Stimulated activated CD8-positive, alpha-beta memory T cell treated with anti-CD3 and anti-CD28 coated beads, Interleukin-2, amount 100 ng/mL, for 48 hours (primary cell): ENCODE results near the gene ADAM22.

Experiments used
- DNase-seq, 2 donors: peaks; one replicate each; pipeline ENCODE4 v3.0.0-alpha.2; 2020; ENCODE audit warnings: low read depth in 2 of 2

Gene ADAM22

DNA sequence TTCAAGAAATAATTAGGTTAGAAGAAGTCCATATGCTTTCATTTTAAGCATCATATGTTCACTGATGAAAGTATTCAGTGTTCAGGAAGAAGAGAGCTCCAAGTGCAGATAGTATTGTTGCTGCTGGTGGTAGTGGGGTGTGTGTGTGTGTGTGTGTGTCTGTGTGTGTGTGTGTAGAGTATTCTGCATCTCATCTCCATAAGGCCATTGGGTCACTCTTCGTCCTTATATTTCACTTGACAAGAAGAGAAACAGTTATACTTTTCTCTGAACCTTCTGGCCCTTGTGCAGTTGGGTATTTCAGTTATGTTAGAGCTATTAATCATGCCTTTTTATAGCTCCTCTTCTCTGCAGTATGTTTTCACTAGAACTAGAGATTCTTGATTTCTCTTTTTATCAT is 26.2 kb downstream of the ADAM22 start:
- no peak for DNase-seq

DNA sequence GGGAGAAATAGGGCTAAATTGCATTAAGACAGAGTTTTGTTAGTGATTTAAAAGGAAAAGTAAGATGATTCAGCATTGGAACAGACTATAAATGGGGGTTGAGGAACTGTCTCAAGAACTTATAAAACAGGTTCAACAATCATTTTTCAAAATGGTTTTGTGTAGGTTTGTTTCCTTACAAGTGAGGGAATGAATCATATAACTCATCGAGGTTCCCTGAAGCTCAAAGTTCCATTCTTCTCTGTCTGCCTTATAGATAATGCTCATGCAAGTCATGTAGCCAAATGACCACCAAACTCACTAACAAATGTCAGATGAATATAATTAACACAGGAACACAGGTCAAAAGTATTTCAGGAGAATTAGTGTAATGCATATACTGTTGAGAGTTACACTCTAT is 27.7 kb downstream of the ADAM22 start:
- no peak for DNase-seq

DNA sequence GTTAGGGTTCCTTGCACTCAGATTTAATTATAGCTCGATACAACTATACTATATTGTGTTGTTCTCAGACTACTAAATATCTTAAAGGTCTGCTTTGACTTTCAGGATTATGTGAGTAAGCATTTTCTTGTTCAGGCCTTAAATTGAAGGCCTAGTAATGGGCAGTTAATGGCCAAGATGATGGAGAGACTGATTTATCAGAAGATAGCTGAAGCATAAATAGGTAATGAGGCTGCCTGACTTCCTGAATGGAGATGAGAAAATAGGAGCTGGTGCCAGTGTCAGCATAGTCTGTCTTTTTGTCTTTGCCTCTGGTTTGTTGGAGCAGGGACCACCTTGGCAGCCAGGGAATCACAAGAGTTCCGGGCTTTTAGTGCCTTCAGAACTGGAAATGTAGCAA is 32.2 kb downstream of the ADAM22 start:
- DNase-seq: no peak

DNA sequence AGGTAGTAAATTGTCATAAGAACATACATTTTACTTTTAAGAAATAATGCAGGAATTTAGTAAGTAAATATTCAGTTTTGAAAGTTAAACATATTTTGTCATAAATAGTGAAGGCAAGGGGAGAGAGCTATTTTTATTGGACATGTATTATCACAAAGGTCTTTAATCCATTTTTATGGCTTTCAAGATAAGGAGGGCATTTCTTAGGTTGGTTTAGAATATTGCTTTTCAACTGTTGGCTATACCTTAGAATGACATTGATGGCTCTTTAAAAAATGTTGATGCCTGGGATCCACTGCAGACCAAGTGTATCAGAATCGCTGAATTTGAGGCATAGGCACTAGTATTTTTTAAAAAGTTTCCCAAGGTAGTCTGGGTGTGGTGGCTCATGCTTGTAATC is 34.0 kb downstream of the ADAM22 start:
- DNase-seq: no peak

DNA sequence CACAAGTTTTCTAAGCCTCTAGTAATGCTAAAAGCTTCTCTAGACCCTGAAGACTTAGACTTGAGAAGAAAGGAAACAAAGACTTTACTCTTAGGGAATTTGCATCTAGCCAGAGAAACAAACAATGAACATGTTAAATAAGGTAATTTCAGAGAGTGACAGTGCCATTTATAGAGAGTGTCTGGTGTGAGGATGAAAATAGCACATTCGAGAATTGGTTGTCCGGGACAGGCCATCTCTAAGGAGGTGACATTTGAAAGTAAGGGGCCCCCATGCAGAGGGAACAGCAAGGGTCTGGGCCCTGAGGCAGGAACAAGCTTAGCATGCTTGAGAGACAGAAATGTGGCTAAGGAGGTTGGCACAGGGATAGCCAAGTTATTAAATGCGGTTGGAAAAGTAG is 48.1 kb downstream of the ADAM22 start:
- no peak for DNase-seq

DNA sequence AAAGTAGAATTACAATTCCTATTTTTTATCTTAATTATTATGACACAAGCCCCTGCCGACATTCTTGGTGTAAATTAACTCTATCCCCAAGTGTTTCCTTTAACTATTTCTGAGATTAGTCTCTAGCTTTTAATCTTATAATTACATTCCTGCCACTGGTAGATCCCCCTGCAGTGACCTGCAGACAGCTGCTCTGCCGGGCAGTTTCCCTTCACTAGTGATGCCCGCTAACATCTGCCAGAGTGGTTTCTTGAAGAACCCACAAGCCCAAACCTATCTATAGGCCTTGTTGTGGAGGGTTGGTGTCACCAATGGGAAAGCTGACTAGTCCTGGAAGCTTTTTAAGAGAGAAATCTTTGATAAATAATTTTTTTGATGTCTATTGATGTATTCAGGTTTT is 50.0 kb downstream of the ADAM22 start:
- DNase-seq: no peak

DNA sequence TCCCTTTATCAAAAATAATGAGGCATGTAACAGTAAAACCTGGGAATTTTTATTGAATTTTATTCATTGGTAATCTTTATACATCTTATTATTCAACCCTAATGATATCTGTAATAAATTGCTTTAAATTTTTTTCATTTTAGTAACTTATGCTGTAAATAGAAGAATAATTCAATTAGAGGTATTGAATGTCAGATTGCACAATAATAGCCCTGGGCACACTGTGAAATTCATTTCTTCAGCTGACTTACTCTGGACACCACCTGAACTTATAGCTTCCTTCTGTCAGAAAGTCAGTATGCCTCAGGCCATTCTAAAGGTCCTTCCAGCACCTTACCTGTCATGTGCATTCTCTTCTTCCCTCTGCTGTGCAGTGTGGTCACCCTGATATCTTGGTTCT is 59.2 kb downstream of the ADAM22 start:
- DNase-seq: no peak

DNA sequence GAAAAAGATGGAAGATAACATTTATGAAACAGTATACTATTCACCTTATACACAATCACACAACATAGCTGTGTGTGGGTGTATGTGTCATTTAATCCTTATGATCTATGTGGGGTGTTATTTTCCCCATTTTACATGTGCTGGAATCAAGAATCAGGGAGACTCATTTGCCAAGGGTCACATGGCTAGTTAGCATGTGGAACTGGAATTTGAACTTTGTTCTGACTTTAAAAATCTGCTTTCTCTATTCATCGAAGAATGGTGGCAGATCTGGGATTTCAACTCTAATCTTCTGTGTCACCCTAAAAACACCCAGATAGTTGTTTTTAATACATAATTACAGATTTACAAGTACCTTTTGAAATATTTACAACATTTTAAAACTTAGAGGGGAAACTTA is 65.2 kb downstream of the ADAM22 start:
- DNase-seq: no peak

DNA sequence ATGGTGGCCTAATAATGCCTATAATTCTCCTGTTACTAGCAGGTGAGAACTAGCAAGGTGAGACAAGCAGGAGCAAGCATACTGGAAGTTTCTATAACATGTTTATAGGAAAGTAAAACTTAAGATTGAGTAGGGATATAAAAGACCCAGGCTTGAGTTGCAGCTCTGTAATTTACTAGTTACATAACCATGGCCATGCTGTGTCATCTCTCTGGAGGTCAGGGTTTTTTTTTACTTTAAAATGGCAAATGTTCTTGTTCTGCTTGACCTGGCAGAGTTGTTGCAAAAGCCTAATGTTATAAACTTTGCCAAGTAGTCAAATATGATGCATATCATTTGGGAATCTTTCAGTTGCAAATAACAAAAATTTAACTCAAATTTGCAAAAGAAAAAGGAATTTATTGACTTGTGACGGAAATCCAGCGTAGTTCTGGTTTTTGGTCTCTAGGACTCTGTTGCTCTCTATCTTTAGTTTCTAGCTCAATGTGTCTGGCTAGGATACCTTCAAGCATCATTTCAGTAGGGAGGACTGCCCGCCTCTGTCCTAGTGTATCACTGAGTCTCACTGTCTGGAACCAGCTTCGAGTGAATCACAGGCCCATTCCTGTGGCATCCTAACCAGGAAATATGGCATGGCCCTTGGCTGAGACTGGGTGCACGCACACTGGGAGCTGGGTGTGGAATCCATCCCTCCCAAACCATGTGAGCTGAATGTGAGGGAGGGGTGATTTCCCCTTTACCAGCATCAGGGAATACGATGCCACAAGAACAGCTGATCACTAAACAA is 67.9 kb downstream of the ADAM22 start:
- no peak for DNase-seq

DNA sequence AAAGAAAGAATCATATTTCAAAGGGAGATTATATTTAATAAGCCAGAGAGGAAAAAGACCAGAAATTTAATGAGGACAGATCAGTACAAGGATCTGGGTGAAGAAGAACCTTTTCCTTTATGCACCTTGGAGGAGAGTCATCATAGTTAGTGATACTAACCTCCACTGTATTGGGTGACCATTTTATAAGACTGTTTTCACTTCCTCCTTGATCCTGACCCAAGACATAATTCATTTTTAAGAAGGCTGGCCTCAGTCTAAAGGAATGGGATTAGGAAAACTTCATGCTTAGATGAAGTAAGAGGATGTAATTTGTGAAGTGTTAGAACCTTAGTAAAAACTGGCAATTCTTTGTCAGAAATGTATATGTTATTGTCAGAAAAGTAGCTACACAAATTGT is 68.6 kb downstream of the ADAM22 start:
- DNase-seq: no peak

DNA sequence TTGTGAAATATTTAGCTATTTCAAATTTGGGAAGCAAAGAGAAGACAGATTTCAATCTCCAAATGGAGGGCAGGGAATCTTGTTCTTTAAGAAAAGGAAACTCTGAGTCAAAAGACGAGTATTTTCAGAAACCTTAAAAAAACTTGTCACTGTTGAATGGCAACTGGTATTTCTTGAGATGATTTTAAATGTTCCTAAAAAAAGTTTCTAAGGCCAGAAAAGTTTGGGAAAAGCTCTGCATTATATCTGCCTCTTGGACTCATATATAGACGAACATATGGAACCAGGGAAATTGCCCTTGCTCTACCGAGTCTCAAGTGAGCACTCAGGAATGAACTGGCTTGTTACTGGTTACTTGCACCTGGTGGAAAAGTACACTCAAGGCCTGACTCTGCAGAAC is 69.5 kb downstream of the ADAM22 start:
- DNase-seq: no peak

DNA sequence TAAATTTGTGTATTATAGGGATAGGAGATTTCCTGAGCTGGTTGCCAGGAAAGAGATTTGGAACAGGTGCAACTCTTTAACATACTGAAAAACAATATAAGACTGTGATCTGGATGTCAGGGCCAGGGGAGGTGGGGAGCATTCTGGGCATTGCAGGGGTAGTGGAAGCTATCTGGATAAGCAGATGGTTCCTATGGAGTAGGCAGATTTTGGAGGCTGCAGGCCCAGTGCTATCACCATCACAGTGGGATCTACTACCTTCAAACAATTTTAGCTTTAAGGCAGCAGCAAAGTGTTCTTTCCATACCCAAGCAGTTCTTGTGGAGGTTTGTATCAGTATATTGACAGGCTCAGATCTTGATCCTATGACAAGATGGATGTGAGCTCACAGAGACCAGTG is 71.1 kb downstream of the ADAM22 start:
- DNase-seq: no peak

DNA sequence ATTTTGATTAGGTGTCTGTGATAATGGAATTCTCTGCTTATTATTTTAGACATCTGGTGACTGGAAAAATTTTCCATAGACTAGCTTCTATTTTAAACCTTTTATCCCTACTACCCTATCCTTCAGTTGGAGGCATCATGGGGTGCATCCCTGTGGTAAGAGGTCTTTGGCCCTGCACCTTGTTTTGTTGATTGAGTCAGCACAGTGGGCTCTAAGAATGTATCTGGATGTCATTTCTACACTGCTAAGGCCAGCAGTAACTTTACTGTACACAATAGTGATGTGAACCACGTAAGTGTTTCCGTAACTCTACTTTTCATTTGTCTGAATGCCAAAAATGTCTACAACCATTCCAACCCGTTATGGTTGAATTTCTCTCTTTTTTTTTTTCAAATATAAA is 75.6 kb downstream of the ADAM22 start:
- DNase-seq: no peak

DNA sequence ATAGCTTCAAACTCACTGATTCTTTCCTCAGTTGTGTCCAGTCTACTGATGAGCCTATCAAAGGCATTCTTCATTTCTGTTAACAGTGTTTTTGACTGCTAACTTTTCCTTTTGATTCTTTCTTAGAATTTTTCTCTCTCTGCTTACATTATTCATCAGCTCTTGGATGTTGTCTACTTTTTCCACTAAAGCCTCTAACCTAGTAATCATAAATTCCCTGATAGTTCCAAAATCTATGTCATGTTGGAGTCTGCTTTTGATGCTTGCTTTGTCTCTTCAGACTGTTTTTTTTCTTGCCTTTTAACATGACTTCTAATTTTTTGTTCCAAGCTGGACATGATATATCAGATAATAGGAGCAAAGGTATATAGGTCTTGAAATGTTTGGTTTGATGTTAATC is 78.0 kb downstream of the ADAM22 start:
- no peak for DNase-seq

DNA sequence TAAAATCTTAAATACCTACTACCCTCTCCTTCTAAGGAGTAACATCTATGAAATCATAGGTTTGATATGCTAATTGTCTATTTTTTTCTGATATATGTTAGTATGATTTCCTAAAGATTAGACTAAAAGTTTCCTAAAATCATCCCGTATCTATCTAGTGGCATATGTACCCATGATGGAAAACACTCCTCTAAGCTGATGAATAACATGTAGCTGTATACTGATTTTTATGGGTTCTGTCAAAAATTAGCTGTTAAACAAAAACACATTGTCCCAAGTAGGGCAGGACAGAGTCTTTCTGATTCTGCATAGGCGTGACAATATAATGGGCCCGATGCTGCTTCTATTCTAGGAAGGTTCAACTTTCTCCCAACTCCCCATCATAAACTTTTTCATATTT is 79.9 kb downstream of the ADAM22 start:
- no peak for DNase-seq

DNA sequence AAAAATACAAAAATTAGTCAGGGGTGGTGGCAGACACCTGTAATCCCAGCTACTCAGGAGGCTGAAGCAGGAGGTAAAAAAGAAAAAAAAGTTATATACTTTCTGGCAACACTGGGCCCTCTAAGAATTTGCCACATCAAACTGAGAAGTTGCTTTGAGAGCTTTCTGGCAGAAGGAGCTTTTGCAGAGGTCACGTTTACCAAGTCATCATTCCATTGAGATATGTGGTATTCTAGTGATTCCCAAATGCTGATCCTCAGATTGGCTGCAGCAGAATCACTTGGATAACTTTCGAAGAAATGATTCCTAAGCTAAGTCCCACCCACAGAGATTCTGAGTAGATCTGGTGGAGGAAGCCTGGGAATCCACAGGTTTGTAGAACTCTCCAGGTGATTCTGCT is 80.5 kb downstream of the ADAM22 start:
- DNase-seq: no peak

DNA sequence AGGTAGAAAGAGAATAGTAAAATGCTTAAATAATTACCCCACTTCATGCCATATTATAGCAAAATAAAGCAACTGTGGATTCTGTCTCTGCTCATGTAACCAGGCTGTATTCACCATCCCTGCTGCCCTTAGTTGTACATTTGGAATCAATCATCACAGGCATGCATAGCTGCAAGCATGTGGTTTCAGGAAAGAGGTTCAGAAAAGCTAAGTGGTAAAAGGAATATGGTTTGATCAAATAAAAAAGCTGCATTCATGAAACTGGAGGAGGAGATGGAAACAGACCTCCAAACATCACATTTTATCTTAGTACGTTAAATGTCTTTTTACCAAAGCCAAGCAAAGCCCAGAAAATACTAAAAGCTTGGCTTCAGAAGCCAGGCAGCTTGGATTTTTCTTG is 81.3 kb downstream of the ADAM22 start:
- DNase-seq: no peak

DNA sequence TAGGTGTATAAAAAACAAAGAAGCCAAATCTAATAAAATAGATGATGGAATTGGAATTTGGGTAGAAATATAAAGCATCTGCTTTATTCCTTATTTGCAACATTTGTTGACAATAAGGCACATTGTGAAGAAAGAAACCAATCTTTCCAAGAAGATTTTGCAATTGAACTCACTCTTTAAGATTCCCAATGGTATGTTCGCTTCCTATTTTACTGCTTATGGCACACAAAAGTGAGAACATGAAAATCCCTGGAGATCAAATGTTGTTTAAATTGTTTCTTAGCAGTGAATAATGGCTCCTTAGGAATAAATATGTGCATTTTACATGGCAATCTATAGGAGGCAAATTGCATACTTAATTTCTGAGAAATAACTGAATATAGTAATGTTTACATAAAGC is 84.5 kb downstream of the ADAM22 start:
- DNase-seq: no peak

DNA sequence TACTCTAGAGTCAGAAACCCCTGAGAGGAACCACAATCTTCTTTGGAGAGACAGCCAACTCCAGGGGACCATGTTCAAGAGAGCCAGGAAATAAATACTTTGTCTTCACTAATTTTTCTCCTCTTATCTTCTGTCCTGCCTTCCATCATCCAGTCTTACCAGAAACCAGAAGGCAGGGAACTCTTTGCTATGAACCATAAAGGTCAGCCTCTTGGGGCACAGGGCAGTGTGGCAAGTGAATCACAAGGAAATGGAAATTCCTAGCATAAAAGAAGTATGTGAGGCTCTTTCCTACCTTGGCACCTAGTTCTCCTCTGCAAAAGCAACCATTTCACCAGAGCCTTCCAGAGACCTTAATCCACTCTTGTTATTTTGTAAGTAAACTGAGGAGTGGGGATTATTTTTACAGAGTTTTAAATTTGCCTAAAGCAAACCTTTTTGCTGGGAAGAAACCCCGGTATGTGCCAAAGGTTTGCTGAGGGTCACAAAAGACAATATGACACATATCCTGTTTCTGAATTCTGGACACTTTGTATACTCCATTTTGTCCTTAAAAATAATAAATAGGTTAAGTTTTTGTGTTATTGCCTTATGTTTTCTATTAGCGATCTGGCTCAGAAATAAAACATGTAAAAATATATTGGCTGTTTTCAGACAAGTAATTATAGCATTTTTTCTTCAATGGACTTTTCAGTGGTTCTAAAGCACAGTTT is 87.1 kb downstream of the ADAM22 start:
- no peak for DNase-seq

DNA sequence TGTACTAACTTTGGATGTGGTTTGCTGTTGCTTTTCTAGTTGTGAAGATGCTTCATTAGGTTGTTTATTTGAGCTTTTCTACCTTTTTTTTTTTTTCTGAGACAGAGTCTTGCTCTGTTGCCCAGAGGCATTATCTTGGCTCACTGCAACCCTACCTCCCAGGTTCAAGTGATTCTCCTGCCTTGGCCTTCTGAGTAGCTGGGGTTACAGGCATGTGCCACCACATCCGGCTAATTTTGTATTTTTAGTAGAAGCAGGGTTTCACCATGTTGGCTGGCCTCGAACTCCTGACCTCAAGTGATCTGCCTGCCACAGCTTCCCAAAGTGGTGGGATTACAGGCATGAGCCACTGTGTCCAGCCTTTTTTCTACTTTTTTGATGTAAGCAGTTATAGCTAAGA is 93.7 kb downstream of the ADAM22 start:
- DNase-seq: no peak

DNA sequence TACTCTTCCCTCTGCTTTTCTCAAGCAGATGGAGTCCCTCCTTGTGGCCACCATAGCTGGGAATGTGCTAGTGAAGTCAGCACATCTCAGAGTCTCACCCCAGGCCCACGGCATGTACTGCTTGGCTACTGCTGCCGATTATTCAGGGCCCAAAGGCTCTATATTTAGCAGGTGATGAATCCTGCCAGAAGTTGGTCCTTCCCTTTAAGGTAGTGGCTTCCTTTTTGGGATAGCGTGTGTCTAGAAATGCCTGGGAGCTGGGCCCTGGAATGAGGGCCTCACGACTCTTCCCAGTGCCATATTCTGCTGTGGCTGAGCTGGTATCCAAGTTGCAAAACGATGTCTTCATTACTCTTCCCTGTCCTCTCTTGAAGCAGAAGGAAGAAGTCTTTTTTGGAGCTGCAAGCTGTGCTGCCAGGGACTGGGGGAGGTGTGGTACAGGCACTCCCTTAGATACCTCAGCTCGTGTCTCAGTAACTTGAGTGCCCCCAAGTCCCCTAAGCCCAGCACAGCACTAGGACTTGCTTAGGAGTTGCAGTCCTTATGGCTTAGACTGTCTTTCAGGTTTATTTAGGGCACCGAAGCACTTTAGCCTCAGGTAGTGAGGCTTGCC is 100.1 kb downstream of the ADAM22 start:
- no peak for DNase-seq

DNA sequence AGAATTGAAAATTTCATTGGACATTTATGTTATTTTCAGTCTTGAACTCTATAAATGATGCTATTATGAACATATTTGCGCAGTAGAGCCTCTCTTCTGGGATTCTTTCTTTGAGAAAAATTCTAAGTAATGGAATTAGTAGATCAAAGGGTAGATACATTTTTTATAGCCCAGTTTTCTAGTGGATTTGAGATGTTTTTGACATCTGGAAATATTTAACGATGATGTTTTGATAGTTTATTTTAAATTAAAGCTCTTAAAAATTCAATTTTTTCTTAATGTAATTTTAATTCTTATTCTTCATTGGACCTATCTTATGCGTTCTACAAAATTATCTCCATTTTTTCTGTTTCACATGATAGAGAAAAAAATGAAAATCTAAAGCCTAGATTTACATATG is 103.0 kb downstream of the ADAM22 start:
- no peak for DNase-seq

DNA sequence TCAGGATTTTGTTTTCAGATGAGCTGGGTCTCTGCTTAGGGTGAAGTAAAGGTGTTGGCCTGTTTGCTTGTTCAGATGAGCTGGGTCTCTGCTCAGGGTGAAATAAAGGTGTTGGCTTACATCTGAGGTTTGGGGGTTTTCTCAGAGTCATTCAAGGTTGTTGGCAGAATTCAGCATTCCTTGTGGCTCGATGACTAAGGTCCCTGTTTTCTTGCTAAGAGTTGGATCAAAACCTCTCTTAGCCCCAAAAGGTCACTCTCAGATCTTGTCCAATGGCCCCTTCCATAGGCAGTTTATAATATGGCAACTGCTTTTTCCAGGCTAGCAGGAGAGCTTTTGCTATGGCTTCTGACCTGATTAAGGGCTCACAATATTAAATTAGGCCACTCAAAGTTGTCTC is 106.6 kb downstream of the ADAM22 start:
- DNase-seq: no peak
